Stimulated activated CD8-positive, alpha-beta memory T cell treated with anti-CD3 and anti-CD28 coated beads, Interleukin-2, amount 100 ng/mL, for 1 hour (primary cell): ENCODE data around the gene LRRC8B.
"Not testable (repeated sequence)": the region's sequence is repeated elsewhere in the genome, so short reads cannot be mapped to it uniquely, and the experiment has no call there.

Experiments used
- DNase-seq, 2 donors: peaks; one replicate each; pipeline ENCODE4 v3.0.0-alpha.2; 2020; ENCODE audit warnings: low read depth in 2 of 2

Gene LRRC8B

GRCh38 chr1:89524369-89525168, at the start of gene LRRC8B:
LRRC8B (plus strand) TSS chr1:89524829; CDS start chr1:89582651, 57,822 bp downstream.
- peak; percentile 75 to 84 for DNase-seq

- no peak for DNase-seq
Measured at GRCh38 chr1:89475269-89475668, 49.4 kb upstream of the LRRC8B start.

GRCh38 chr1:89476072-89476471, 48.6 kb upstream of the LRRC8B start:
- DNase-seq: no peak

- DNase-seq: peak; percentile 47 to 62
Measured at GRCh38 chr1:89483010-89483756, 41.4 kb upstream of the LRRC8B start.

GRCh38 chr1:89483757-89484077, 40.9 kb upstream of the LRRC8B start:
- no peak for DNase-seq

GRCh38 chr1:89484092-89485038, 40.3 kb upstream of the LRRC8B start:
- no peak for DNase-seq

- no peak for DNase-seq
Measured at GRCh38 chr1:89487972-89488371, 36.7 kb upstream of the LRRC8B start.

- DNase-seq: no peak
Measured at GRCh38 chr1:89489047-89489729, 35.4 kb upstream of the LRRC8B start.

GRCh38 chr1:89490389-89490788, 34.2 kb upstream of the LRRC8B start:
- DNase-seq: no peak

- no peak for DNase-seq
Measured at GRCh38 chr1:89499320-89499719, 25.3 kb upstream of the LRRC8B start.

- DNase-seq: no peak
Measured at GRCh38 chr1:89502042-89502441, 22.6 kb upstream of the LRRC8B start.

- no peak for DNase-seq
Measured at GRCh38 chr1:89502895-89503294, 21.7 kb upstream of the LRRC8B start.

- DNase-seq: no peak
Measured at GRCh38 chr1:89503690-89504089, 20.9 kb upstream of the LRRC8B start.

GRCh38 chr1:89510061-89510460, 14.6 kb upstream of the LRRC8B start:
- DNase-seq: not testable (repeated sequence)

GRCh38 chr1:89512996-89513720, 11.5 kb upstream of the LRRC8B start:
- DNase-seq: no peak

- DNase-seq: no peak
Measured at GRCh38 chr1:89516055-89516454, 8.6 kb upstream of the LRRC8B start.

- no peak for DNase-seq
Measured at GRCh38 chr1:89518221-89518631, 6.4 kb upstream of the LRRC8B start.

GRCh38 chr1:89519779-89520358, 4.8 kb upstream of the LRRC8B start:
- no peak for DNase-seq

- DNase-seq: not testable (repeated sequence)
Measured at GRCh38 chr1:89521977-89522376, 2.7 kb upstream of the LRRC8B start.

GRCh38 chr1:89523572-89524368, 859 bp upstream of the LRRC8B start:
- DNase-seq: no peak
